ENCODE measurements around the gene CDH1.
A peak's percentile ranks its signal among the peaks of the same experiment; 100 is the strongest.

Gene CDH1

DNA sequence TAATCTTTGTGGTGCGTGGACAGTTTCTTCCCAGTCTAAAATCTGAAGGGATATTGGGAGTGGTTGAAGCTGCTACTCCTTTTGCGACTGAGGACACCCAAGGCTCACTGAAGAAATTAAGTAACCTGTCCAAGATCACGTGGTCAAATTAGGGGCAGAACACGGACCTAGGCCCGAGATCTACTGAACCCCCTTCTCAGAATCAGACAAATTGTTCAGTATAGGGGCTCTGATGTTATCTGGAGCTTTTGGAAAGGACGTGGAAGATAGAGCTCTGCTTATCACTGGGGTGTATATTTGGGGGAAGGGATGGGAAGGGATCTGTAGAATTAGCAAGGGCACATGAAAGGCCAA, 107.1 kb downstream of the CDH1 start:
- TF ChIP-seq USF1 (IDR thresholded peaks at IDR 0.05) = peak; percentile 50; the same call in 1 of the 2 replicates
- TF ChIP-seq TAF1 (IDR thresholded peaks at IDR 0.05; ENCODE audit: low read depth) = no peak

GRCh38 chr16:68848786-68849185, 111.7 kb downstream of the CDH1 start:
- TF ChIP-seq ZBTB7A (IDR thresholded peaks at IDR 0.05; ENCODE audit: low read depth) (no peak), TEAD4 (IDR thresholded peaks at IDR 0.05) (no peak), EGR1 (IDR thresholded peaks at IDR 0.05) (no peak), USF1 (IDR thresholded peaks at IDR 0.05) (no peak), RAD21 (IDR thresholded peaks at IDR 0.05; ENCODE audit: low read depth) (no peak), TAF1 (IDR thresholded peaks at IDR 0.05; ENCODE audit: low read depth) (no peak), NFIC (IDR thresholded peaks at IDR 0.05) (no peak), TCF12 (IDR thresholded peaks at IDR 0.05; ENCODE audit: low read depth) (no peak), EP300 (IDR thresholded peaks at IDR 0.05; ENCODE audit: borderline replicate concordance) (no peak), CREB1 (IDR thresholded peaks at IDR 0.05; ENCODE audit: low read depth) (no peak), CEBPB (IDR thresholded peaks at IDR 0.05) (no peak), YY1 (IDR thresholded peaks at IDR 0.05; ENCODE audit: low read depth) (no peak), FOXM1 (IDR thresholded peaks at IDR 0.05; ENCODE audit: borderline replicate concordance, low read depth) (no peak), MAX (IDR thresholded peaks at IDR 0.05) (no peak)
- TF ChIP-seq, protein P1, sequence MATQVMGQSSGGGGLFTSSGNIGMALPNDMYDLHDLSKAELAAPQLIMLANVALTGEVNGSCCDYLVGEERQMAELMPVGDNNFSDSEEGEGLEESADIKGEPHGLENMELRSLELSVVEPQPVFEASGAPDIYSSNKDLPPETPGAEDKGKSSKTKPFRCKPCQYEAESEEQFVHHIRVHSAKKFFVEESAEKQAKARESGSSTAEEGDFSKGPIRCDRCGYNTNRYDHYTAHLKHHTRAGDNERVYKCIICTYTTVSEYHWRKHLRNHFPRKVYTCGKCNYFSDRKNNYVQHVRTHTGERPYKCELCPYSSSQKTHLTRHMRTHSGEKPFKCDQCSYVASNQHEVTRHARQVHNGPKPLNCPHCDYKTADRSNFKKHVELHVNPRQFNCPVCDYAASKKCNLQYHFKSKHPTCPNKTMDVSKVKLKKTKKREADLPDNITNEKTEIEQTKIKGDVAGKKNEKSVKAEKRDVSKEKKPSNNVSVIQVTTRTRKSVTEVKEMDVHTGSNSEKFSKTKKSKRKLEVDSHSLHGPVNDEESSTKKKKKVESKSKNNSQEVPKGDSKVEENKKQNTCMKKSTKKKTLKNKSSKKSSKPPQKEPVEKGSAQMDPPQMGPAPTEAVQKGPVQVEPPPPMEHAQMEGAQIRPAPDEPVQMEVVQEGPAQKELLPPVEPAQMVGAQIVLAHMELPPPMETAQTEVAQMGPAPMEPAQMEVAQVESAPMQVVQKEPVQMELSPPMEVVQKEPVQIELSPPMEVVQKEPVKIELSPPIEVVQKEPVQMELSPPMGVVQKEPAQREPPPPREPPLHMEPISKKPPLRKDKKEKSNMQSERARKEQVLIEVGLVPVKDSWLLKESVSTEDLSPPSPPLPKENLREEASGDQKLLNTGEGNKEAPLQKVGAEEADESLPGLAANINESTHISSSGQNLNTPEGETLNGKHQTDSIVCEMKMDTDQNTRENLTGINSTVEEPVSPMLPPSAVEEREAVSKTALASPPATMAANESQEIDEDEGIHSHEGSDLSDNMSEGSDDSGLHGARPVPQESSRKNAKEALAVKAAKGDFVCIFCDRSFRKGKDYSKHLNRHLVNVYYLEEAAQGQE (IDR thresholded peaks at IDR 0.05; ENCODE audit: low read depth) = no peak

DNA sequence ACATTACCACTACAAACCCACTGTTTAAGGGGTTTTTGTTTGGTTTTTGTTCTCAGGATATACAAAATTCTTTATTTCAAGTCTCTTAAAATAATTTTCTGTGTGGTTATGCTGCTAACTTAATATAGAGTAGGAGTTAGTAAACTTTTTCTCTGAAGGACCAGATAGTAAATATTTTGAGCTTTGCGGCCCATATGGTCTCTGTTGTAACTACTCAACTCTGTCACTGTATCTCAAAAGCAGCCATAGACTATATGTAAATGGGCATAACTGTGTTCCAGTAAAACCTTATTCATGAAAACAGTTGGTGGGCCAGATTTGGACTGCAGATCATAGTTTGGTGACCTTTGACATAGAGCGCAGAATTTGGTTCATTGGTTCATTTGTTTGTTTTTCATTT, 113.4 kb downstream of the CDH1 start:
- TF ChIP-seq ZBTB7A (IDR thresholded peaks at IDR 0.05; ENCODE audit: low read depth) (no peak), NFIC (IDR thresholded peaks at IDR 0.05) (no peak), TEAD4 (IDR thresholded peaks at IDR 0.05) (no peak), YY1 (IDR thresholded peaks at IDR 0.05; ENCODE audit: low read depth) (no peak), RAD21 (IDR thresholded peaks at IDR 0.05; ENCODE audit: low read depth) (no peak), FOXM1 (IDR thresholded peaks at IDR 0.05; ENCODE audit: borderline replicate concordance, low read depth) (no peak), EP300 (IDR thresholded peaks at IDR 0.05; ENCODE audit: borderline replicate concordance) (no peak), MAX (IDR thresholded peaks at IDR 0.05) (no peak), EGR1 (IDR thresholded peaks at IDR 0.05) (no peak), TAF1 (IDR thresholded peaks at IDR 0.05; ENCODE audit: low read depth) (no peak)

- no peak for TF ChIP-seq TEAD4 (IDR thresholded peaks at IDR 0.05)
- TF ChIP-seq TAF1 (IDR thresholded peaks at IDR 0.05; ENCODE audit: low read depth) = no peak
- no peak for TF ChIP-seq NFIC (IDR thresholded peaks at IDR 0.05)
- TF ChIP-seq RAD21 (IDR thresholded peaks at IDR 0.05; ENCODE audit: low read depth) = no peak
- no peak for TF ChIP-seq ZBTB7A (IDR thresholded peaks at IDR 0.05; ENCODE audit: low read depth)
- TF ChIP-seq CEBPB (IDR thresholded peaks at IDR 0.05) = no peak
- TF ChIP-seq, protein P1 (IDR thresholded peaks at IDR 0.05; ENCODE audit: low read depth) = no peak
- no peak for TF ChIP-seq EP300 (IDR thresholded peaks at IDR 0.05; ENCODE audit: borderline replicate concordance)
- TF ChIP-seq MAX (IDR thresholded peaks at IDR 0.05) = no peak
- TF ChIP-seq TCF12 (IDR thresholded peaks at IDR 0.05; ENCODE audit: low read depth) = no peak
- TF ChIP-seq EGR1 (IDR thresholded peaks at IDR 0.05) = no peak
- no peak for TF ChIP-seq YY1 (IDR thresholded peaks at IDR 0.05; ENCODE audit: low read depth)
- no peak for TF ChIP-seq CREB1 (IDR thresholded peaks at IDR 0.05; ENCODE audit: low read depth)
- TF ChIP-seq USF1 (IDR thresholded peaks at IDR 0.05) = no peak
- no peak for TF ChIP-seq FOXM1 (IDR thresholded peaks at IDR 0.05; ENCODE audit: borderline replicate concordance, low read depth)
Measured at GRCh38 chr16:68851601-68852000, 114.5 kb downstream of the CDH1 start.

DNA sequence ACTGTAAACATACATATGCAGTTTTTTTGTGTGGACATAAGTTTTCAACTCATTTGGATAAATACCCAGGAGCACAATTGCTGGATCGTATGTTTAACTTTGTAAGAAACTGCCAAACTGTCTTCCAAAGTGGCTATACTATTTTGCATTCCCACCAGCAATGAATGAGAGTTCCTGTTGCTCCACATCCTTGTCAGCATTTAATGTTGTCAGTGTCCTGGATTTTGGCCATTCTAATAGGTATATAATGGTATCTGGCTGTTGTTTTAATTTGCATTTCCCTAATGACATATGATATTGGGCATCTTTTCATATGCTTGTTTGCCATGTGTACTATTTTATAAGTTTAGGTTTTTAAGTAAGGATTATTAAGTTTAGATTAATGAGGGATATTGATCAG, 120.4 kb downstream of the CDH1 start:
- TF ChIP-seq USF1 (IDR thresholded peaks at IDR 0.05) (no peak), EGR1 (IDR thresholded peaks at IDR 0.05) (no peak), FOXM1 (IDR thresholded peaks at IDR 0.05; ENCODE audit: borderline replicate concordance, low read depth) (no peak), TCF12 (IDR thresholded peaks at IDR 0.05; ENCODE audit: low read depth) (no peak), ZBTB7A (IDR thresholded peaks at IDR 0.05; ENCODE audit: low read depth) (no peak), EP300 (IDR thresholded peaks at IDR 0.05; ENCODE audit: borderline replicate concordance) (no peak)
- TF ChIP-seq, protein P1 (IDR thresholded peaks at IDR 0.05; ENCODE audit: low read depth) = no peak

Data from Ishikawa (cell line).